GM12801 (cell line): ENCODE data around the gene MOV10L1.

Experiments
- TF ChIP-seq, protein P1 (sequence below): IDR thresholded peaks from one replicate; pipeline ENCODE4 v1.5.1; 2011; ENCODE audit warnings: control low read depth; ENCODE audit not compliant: insufficient read length; ENCODE audit errors: extremely low read depth

The MOV10L1 gene

DNA sequence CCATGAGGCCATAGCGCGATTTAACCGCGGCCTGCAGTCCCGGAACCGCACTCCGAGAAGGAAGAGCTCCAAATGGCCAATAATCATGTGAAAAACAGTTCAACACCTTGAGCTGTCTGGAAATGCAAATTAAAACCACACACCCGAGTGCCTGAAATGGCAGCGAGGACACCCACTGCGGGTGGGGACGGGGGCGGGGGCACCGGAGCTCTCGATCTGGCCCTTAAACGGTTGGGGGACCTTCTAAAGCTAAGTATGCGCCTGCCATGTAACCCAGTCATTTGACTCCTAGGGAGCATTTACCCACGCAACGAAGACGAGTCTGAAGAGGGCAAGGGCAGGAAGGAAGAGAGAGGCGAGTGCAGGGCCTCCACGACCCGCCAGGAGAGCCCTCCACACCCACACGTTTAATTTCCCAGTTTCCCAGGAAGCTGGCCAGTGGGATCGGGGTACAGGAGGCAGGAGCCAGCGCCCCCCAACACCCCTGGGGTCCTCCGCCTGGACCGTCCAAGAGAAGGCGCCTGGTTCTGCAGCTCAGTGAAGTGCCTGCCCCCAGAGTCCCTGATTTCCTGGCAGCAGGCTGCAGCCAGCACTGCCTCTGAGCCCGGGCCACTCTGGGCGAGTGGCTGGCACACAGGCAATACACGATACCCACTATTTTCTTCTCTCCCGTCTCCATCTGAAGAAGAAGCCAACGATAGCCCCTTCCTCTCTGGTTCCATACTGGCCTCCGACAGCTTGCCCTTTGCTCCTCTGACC lies 33.4 kb upstream of the MOV10L1 start:
- TF ChIP-seq, protein P1, sequence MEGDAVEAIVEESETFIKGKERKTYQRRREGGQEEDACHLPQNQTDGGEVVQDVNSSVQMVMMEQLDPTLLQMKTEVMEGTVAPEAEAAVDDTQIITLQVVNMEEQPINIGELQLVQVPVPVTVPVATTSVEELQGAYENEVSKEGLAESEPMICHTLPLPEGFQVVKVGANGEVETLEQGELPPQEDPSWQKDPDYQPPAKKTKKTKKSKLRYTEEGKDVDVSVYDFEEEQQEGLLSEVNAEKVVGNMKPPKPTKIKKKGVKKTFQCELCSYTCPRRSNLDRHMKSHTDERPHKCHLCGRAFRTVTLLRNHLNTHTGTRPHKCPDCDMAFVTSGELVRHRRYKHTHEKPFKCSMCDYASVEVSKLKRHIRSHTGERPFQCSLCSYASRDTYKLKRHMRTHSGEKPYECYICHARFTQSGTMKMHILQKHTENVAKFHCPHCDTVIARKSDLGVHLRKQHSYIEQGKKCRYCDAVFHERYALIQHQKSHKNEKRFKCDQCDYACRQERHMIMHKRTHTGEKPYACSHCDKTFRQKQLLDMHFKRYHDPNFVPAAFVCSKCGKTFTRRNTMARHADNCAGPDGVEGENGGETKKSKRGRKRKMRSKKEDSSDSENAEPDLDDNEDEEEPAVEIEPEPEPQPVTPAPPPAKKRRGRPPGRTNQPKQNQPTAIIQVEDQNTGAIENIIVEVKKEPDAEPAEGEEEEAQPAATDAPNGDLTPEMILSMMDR, result no peak

DNA sequence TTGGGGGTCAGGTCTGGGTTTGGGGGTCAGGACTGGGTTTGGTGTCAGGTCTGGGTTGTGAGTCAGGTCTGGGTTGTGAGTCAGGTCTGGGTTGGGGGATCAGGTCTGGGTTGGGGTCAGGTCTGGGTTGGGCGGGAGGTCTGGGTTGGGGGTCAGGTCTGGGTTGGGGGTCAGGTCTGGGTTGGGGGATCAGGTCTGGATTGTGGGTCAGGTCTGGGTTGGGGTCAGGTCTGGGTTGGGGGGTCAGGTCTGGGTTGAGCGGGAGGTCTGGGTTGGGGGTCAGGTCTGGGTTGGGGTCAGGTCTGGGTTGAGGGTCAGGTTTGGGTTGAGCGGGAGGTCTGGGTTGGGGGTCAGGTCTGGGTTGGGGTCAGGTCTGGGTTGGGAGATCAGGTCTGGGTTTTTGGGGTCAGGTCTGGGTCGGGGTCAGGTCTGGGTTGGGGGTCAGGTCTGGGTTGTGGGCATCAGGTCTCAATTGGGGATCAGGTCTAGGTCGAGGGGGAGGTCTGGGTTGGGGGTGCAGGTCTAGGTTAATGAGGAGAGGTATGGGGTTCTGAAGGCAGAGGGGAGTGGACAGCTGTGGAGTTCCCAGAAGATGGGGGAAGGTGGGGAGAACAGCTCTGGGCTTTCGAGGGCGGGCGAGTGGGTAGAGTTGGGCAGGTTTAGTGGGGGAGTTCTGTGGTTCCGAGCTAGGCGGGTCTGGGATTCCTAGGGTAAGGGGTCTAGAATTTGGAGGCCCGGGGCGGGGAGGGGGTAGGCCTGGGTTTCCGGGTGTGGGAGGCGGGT lies 32.3 kb upstream of the MOV10L1 start:
- TF ChIP-seq, protein P1, result no peak

GRCh38 chr22:50058061-50058905 lies 31.5 kb upstream of the MOV10L1 start, which contains the start of gene TTLL8:
Gene TTLL8, minus strand, starts transcription at chr22:50058298.
- TF ChIP-seq, protein P1, result no peak

DNA sequence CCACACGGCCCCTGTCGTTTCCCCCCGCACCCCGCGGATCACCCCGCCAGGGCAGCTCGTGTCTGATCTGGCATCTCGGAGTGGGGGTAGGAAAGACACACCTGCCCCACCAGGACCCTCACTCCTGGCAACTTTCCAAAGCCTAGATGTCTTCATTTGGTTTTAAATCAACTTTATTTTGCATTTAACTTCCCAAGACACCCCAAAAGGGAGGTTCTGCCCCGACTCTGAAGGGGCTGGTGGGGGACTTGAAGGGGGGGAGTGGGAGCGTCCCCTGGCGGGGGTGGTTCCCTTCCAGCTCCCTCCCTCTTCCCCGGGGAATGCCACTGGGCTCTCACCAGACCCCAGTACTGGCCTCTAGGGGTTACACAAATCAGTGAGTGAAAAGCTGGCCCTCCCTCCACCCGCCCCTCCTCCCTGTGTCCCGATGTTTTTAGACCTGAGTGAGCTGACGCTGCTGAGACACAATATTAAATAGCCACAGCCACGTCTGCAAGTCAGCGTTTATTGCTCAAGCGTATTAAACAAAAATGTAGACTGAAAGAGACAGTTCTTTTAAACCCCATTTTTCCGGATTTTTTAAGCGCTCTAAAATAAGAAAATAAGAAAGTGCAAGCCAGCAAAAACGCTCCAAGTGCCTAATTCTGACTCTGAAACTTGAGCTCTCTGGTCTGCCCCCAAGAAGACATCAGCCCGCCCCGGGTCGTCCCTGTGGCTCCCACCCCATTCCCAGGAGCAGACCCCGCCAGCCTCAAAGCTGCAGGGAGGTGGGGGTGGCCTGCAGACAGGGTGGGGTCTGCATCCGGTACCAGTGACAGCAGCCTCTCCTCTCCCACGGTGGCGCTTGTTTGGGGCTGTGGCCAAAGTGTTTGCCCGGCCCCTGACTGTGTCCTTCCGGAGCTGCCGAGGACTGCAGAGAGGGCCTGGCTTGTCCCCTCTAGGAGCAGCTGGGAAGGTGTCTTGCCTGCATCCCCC lies 30.6 kb upstream of the MOV10L1 start:
- TF ChIP-seq, protein P1, result no peak

DNA sequence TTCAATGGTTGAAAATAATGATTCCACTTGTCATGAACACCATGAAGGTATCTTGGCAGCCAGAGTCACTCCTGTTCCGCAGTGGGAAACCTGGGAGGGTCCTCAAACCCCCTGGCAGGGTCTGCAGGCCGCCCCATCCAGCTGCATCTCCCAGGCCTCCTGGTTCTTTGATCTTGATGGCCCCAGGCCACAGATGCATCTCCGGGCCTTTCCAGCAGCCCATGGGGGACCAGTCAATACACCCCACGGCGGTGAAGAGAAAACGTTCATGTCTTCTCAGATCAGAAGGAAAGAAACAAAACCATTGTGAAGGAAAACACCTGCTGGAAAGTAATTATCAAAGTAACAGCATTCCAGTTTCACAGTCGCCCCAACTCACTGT lies 29.9 kb upstream of the MOV10L1 start:
- TF ChIP-seq, protein P1, result no peak

GRCh38 chr22:50060441-50061140 lies 29.2 kb upstream of the MOV10L1 start:
- TF ChIP-seq, protein P1, result no peak
